HFFc6 (cell line): ENCODE results near the gene JMJD4. TPM values are rescaled to one million over a fixed set of nuclear protein-coding genes. Genes with fewer than 3 reads are reported as not detected.

ENCODE experiments used
- DNase-seq: peaks from one replicate; pipeline ENCODE4 v3.0.0-alpha.2; 2018
- H3K27ac Mint-ChIP-seq: 2 replicates; pipeline ENCODE4 v1.8.0; 2020; ENCODE audit warnings: mild to moderate bottlenecking, mixed read lengths
- H3K27me3 Mint-ChIP-seq: 2 replicates; pipeline ENCODE4 v1.8.0; 2021; ENCODE audit warnings: mild to moderate bottlenecking, moderate library complexity, mixed read lengths; ENCODE audit not compliant: insufficient read depth
- H3K36me3 Mint-ChIP-seq: 2 replicates; pipeline ENCODE4 v1.8.0; 2021; ENCODE audit warnings: low read depth, mixed read lengths
- H3K4me1 Mint-ChIP-seq: 2 replicates; pipeline ENCODE4 v1.8.0; 2020; ENCODE audit warnings: low read depth, mixed read lengths
- H3K4me3 Mint-ChIP-seq: 2 replicates; pipeline ENCODE4 v1.8.0; 2020; ENCODE audit warnings: mild to moderate bottlenecking, moderate library complexity, mixed read lengths
- H3K9me3 Mint-ChIP-seq: 2 replicates; pipeline ENCODE4 v1.8.0; 2020; ENCODE audit warnings: mild to moderate bottlenecking, mixed read lengths
- CTCF ChIP-seq: fragments of 200-600 bp; sonication (generic); IDR thresholded peaks from 2 replicates; pipeline ENCODE4 v1.5.0; 2021; ENCODE audit warnings: antibody characterized with exemption, mild to moderate bottlenecking
- total RNA-seq, 6 experiments: library from RNA; stranded (reverse); fragmentation: NEBNext Ultra II Directional; extraction: Animal tissue kit (Norgen Biotek cat#: 25700); gene quantifications; 2 replicates in 1 of 6; 3 replicates in 5 of 6; pipeline ENCODE4 v1.2.3, GENCODE V29; 2021

Gene JMJD4
- total RNA-seq, 6 experiments from 2014 or later, result 20.2 to 23.1 (median 21.5) TPM

- Mint-ChIP-seq H3K4me3 (peak overlapping the region; percentile 71), H3K4me1 (peaks cover 63% of the 10 kb centered on the region), H3K36me3 (peaks cover 38% of the 10 kb centered on the region), H3K27ac (peak overlapping the region; percentile 83), H3K27me3 (peaks cover 2% of the 10 kb centered on the region; the same call in 1 of the 2 replicates), H3K9me3 (no peaks in the 10 kb centered on the region)
- no peak for TF ChIP-seq CTCF
- peak; percentile 82 for DNase-seq
Measured at GRCh38 chr1:227764019-227764391, 28.9 kb upstream of the JMJD4 start.

GRCh38 chr1:227763246-227764018, 28.3 kb upstream of the JMJD4 start:
- peak overlapping the region; percentile 71; the same call in 1 of the 2 replicates for H3K4me3 Mint-ChIP-seq
- no peaks in the 10 kb centered on the region for H3K9me3 Mint-ChIP-seq
- H3K4me1 Mint-ChIP-seq, result peaks cover 69% of the 10 kb centered on the region
- peaks cover 32% of the 10 kb centered on the region for H3K36me3 Mint-ChIP-seq
- no peak for TF ChIP-seq CTCF
- H3K27ac Mint-ChIP-seq, result peak overlapping the region; percentile 83
- no peak for DNase-seq
- peaks cover 2% of the 10 kb centered on the region; the same call in 1 of the 2 replicates for H3K27me3 Mint-ChIP-seq

- no peaks in the 10 kb centered on the region for H3K9me3 Mint-ChIP-seq
Measured at GRCh38 chr1:227762231-227762911, 27.3 kb upstream of the JMJD4 start.

GRCh38 chr1:227761621-227762230, 26.6 kb upstream of the JMJD4 start:
- no peak overlapping the region for H3K4me3 Mint-ChIP-seq
- peaks cover 78% of the 10 kb centered on the region for H3K4me1 Mint-ChIP-seq
- peaks cover 20% of the 10 kb centered on the region for H3K36me3 Mint-ChIP-seq
- H3K9me3 Mint-ChIP-seq, result no peaks in the 10 kb centered on the region
- no peak for DNase-seq
- no peaks in the 10 kb centered on the region; the same call in 1 of the 2 replicates for H3K27me3 Mint-ChIP-seq
- no peak for TF ChIP-seq CTCF
- 0 out of 2 replicates have a peak overlapping the region, but pooled peaks have one; percentile 59 for H3K27ac Mint-ChIP-seq

More at GRCh38 chr1:227762231-227762911, 27.3 kb upstream of the JMJD4 start:
- H3K4me1 Mint-ChIP-seq, result peaks cover 78% of the 10 kb centered on the region
- peak; percentile 95 for TF ChIP-seq CTCF
- H3K27ac Mint-ChIP-seq, result peak overlapping the region; percentile 59
- DNase-seq, result peak; percentile 78
- peak overlapping the region; percentile 20; the same call in 1 of the 2 replicates for H3K4me3 Mint-ChIP-seq
- peaks cover 24% of the 10 kb centered on the region for H3K36me3 Mint-ChIP-seq
- H3K27me3 Mint-ChIP-seq, result peaks cover 2% of the 10 kb centered on the region; the same call in 1 of the 2 replicates

- peaks cover 20% of the 10 kb centered on the region for H3K36me3 Mint-ChIP-seq
- H3K27ac Mint-ChIP-seq, result peak overlapping the region; percentile 84
- TF ChIP-seq CTCF, result no peak
- H3K27me3 Mint-ChIP-seq, result no peaks in the 10 kb centered on the region
- H3K4me3 Mint-ChIP-seq, result no peak overlapping the region
- no peaks in the 10 kb centered on the region for H3K9me3 Mint-ChIP-seq
- DNase-seq, result no peak
- peaks cover 68% of the 10 kb centered on the region for H3K4me1 Mint-ChIP-seq
Measured at GRCh38 chr1:227760377-227760776, 25.3 kb upstream of the JMJD4 start.
